ENCODE data around the gene GPRC5C. TPM values are rescaled to one million over a fixed set of nuclear protein-coding genes. Genes with fewer than 3 reads are reported as not detected.
A peak's percentile ranks its signal among the peaks of the same experiment; 100 is the strongest.

GPRC5C gene, protein sequence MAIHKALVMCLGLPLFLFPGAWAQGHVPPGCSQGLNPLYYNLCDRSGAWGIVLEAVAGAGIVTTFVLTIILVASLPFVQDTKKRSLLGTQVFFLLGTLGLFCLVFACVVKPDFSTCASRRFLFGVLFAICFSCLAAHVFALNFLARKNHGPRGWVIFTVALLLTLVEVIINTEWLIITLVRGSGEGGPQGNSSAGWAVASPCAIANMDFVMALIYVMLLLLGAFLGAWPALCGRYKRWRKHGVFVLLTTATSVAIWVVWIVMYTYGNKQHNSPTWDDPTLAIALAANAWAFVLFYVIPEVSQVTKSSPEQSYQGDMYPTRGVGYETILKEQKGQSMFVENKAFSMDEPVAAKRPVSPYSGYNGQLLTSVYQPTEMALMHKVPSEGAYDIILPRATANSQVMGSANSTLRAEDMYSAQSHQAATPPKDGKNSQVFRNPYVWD
- total RNA-seq (not detected in 2 replicates), polyA plus RNA-seq (not detected in 2 replicates), polyA minus RNA-seq (0.44 and 2.4 TPM in 2 replicates), Bru-seq, nascent RNA (not detected), BruChase-seq, experiment 1, labeled RNA remaining after a 6-hour chase (percentile 6 among the genes with signal in this experiment), BruChase-seq, experiment 2, labeled RNA remaining after a 2-hour chase (percentile 6 among the genes with signal in this experiment)
- polyA plus RNA-seq (2011; cell fraction: cytosol; rRNA removed): not detected in 2 replicates
- not detected in 2 replicates for polyA plus RNA-seq (2011; cell fraction: nucleus; rRNA removed)
- polyA plus RNA-seq (2012): not detected in 2 replicates
- 14.3 TPM for polyA minus RNA-seq (2011; cell fraction: cytosol; rRNA and poly(A)+ RNA removed)
- polyA minus RNA-seq (2011; cell fraction: nucleus; rRNA and poly(A)+ RNA removed): not detected in 2 replicates
- long read RNA-seq: 0 reads

DNA sequence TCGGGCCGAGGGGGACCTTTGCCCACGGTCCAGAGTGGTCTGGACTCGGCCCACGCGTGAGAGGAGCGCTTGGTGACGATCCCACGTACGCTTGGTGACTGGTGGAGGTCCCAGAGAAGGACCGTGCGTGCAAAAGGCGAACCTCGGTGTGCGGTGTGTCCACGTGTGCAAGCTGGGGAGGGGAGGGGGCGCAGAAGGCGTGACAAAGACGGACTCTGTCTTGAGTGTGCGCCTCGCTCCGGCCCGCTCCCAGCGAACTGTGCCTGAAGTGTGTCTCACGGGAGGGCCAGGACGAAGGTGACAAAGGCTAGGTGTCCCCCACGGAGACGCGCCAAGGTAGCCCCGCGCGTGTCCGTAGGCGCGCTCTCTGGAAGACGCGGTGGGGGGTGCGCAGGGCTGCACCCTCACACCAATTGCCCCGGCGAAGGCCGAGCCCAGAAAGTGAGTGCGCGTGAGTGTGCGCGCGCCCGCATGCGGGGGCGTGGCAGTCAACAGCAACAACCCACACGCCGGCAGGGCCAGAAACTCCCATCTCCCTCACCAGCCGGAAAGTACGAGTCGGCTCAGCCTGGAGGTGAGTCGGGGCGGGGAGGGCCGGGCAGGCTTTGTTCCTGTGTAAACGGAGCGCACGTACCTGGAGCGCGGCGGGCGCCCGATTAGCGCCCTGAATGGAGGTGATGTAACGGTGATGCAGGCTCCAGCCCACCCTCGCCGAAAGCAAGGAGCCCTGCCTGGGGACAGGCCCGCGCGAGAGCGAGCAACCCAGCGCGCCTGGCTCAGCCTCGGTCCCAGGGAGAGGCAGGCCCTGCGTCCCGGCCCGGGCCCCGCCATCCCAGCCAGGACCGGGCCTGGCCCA is at the start of gene GPRC5C:
TSS of gene GPRC5C (plus strand) at position 521 of the 856 bp plus-strand sequence. CDS start 7,689 bp downstream, outside the sequence.
- no peaks in the 10 kb centered on the region for H3K9me1 ChIP-seq (replicated peaks; ENCODE audit: control insufficient read depth, extremely low read depth, insufficient read depth, low read length)
- CTCF ChIA-PET: no interaction called here
- no peak within 1 kb of the TSS for H3K4me2 ChIP-seq (ENCODE audit: insufficient read depth, low read length)
- intact Hi-C loops (cut with micrococcal nuclease) (no loop called here), dilution Hi-C loops (cut with MboI; ENCODE audit: extremely low pct_ligation_motif_present, low sequenced_read_pairs) (no loop called here)
- H3K9ac ChIP-seq (replicated peaks; ENCODE audit: extremely low read depth, insufficient read depth, low read length): no peak within 1 kb of the TSS
- no peaks in the 10 kb centered on the region for H3K4me1 ChIP-seq (ENCODE audit: control insufficient read depth, extremely low read depth, insufficient read depth, low read length)
- H2AFZ ChIP-seq (ENCODE audit: low read depth, low read length): no peak within 1 kb of the TSS
- no peaks in the 10 kb centered on the region for H3K36me3 ChIP-seq (ENCODE audit: control insufficient read depth in 2 of 2, extremely low read depth in 1 of 2, insufficient read depth in 2 of 2, low read length in 2 of 2)
- no TSS peak for BruUV-seq (replicated peaks)
- no peaks in the 10 kb centered on the region for H3K9me3 ChIP-seq (replicated peaks; ENCODE audit: control insufficient read depth, insufficient read depth, low read length)
- POLR2A ChIA-PET: no interaction called here
- H3K27ac ChIP-seq (ENCODE audit: insufficient read depth, low read depth, low read length): no peak within 1 kb of the TSS
- TF ChIP-seq POLR2A (IDR thresholded peaks at IDR 0.05; ENCODE audit: low read depth, low read length) (no peak), JUN (IDR thresholded peaks at IDR 0.05; ENCODE audit: borderline replicate concordance, insufficient read depth, insufficient read length, low read depth) (no peak), POLR2AphosphoS5 (IDR thresholded peaks at IDR 0.05; ENCODE audit: insufficient read depth, low read depth, low read length) (no peak), EZH2 (IDR thresholded peaks at IDR 0.05; ENCODE audit: borderline replicate concordance, low read depth, low read length, severe bottlenecking) (peak; percentile 46)
- TF ChIP-seq, protein P1, sequence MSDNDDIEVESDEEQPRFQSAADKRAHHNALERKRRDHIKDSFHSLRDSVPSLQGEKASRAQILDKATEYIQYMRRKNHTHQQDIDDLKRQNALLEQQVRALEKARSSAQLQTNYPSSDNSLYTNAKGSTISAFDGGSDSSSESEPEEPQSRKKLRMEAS (IDR thresholded peaks at IDR 0.05; ENCODE audit: insufficient read depth, insufficient read length): no peak
- no peaks in the 10 kb centered on the region for H3K79me2 ChIP-seq (ENCODE audit: control insufficient read depth, insufficient read depth, low read length)
- no peaks in the 10 kb centered on the region for H4K20me1 ChIP-seq (replicated peaks; ENCODE audit: control insufficient read depth, extremely low read depth, insufficient read depth, low read length)
- DNase-seq (ENCODE audit: low read depth, low spot score): no peak
- no peak within 1 kb of the TSS for H3K4me3 ChIP-seq (replicated peaks in 1 of 3; ENCODE audit: insufficient read depth in 1 of 3, low read depth in 1 of 3, low read length in 3 of 3)
- no peak for FAIRE-seq
- H3K27me3 ChIP-seq (ENCODE audit: control insufficient read depth in 2 of 2, insufficient read depth in 2 of 2, low read length in 2 of 2): peaks cover 23 to 30% of the 10 kb centered on the region in 2 experiments
